ENCODE measurements around the gene PUM2. TPM values are rescaled to one million over a fixed set of nuclear protein-coding genes. Genes with fewer than 3 reads are reported as not detected.
A peak's percentile ranks its signal among the peaks of the same experiment; 100 is the strongest.

Gene PUM2
- total and polyA plus RNA-seq, 2 of the 13 experiments (the other 11 are each of a cell fraction or from before 2014, with no cell fraction given), result 69.6 to 69.8 TPM

GRCh38 chr2:20213651-20214565 lies 136.7 kb downstream of the PUM2 start (continued):
- TF ChIP-seq LCORL (IDR thresholded peaks at IDR 0.05) (no peak), LCORL (CRISPR knock-in tag; IDR thresholded peaks at IDR 0.05) (peak; percentile 99), ZNF776 (CRISPR knock-in tag; IDR thresholded peaks at IDR 0.05) (no peak), TMF1 (CRISPR knock-in tag; IDR thresholded peaks at IDR 0.05; ENCODE audit: low read depth) (no peak), ZNF615 (CRISPR knock-in tag; IDR thresholded peaks at IDR 0.05; ENCODE audit: borderline replicate concordance) (no peak), NR2C2 (CRISPR knock-in tag; IDR thresholded peaks at IDR 0.05; ENCODE audit: borderline replicate concordance) (no peak; the same call in none of the 2 replicates), CREB1 (IDR thresholded peaks at IDR 0.05) (no peak), CREB1 (CRISPR knock-in tag; IDR thresholded peaks at IDR 0.05) (peak; percentile 63; the same call in 1 of the 2 replicates), ZFX (CRISPR knock-in tag; IDR thresholded peaks at IDR 0.05; ENCODE audit: low read depth) (peak; percentile 71), AKAP8 (CRISPR knock-in tag; IDR thresholded peaks at IDR 0.05) (peak; percentile 57; the same call in 1 of the 2 replicates), ZKSCAN8 (CRISPR knock-in tag; IDR thresholded peaks at IDR 0.05; ENCODE audit: borderline replicate concordance) (peak; percentile 64; the same call in 1 of the 2 replicates), TGIF2 (CRISPR knock-in tag; IDR thresholded peaks at IDR 0.05) (peak; percentile 82), U2AF1 (optimal IDR thresholded peaks at IDR 0.05; ENCODE audit: low read depth, low read length) (peak; percentile 20), SETDB1 (CRISPR knock-in tag; IDR thresholded peaks at IDR 0.05; ENCODE audit: borderline replicate concordance) (no peak), HOXA9 (CRISPR knock-in tag; IDR thresholded peaks at IDR 0.05; ENCODE audit: borderline replicate concordance) (peak; percentile 95; the same call in 1 of the 2 replicates), JUND (CRISPR knock-in tag; IDR thresholded peaks at IDR 0.05) (peak; percentile 67; the same call in 1 of the 2 replicates), RBM22 (optimal IDR thresholded peaks at IDR 0.05; ENCODE audit: low read length) (peak; percentile 19), MIXL1 (CRISPR knock-in tag; IDR thresholded peaks at IDR 0.05) (peak; percentile 72), ZNF256 (CRISPR knock-in tag; conservative IDR thresholded peaks at IDR 0.05) (no peak), KMT2B (CRISPR knock-in tag; IDR thresholded peaks at IDR 0.05) (peak; percentile 38; the same call in 1 of the 2 replicates), ZNF124 (CRISPR knock-in tag; IDR thresholded peaks at IDR 0.05) (peak; percentile 48; the same call in 1 of the 2 replicates), ZNF441 (CRISPR knock-in tag; IDR thresholded peaks at IDR 0.05; ENCODE audit: borderline replicate concordance) (peak; percentile 57; the same call in 1 of the 2 replicates), MBD4 (IDR thresholded peaks at IDR 0.05; ENCODE audit: borderline replicate concordance, low read length) (no peak), SNAPC4 (CRISPR knock-in tag; IDR thresholded peaks at IDR 0.05) (peak; percentile 68; the same call in 1 of the 2 replicates)
- TF ChIP-seq, protein P1, sequence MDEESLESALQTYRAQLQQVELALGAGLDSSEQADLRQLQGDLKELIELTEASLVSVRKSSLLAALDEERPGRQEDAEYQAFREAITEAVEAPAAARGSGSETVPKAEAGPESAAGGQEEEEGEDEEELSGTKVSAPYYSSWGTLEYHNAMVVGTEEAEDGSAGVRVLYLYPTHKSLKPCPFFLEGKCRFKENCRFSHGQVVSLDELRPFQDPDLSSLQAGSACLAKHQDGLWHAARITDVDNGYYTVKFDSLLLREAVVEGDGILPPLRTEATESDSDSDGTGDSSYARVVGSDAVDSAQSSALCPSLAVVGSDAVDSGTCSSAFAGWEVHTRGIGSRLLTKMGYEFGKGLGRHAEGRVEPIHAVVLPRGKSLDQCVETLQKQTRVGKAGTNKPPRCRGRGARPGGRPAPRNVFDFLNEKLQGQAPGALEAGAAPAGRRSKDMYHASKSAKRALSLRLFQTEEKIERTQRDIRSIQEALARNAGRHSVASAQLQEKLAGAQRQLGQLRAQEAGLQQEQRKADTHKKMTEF (CRISPR knock-in tag; IDR thresholded peaks at IDR 0.05), result no peak
